C4-2B (cell line): ENCODE results near the gene HDGFL2.

Experiments used
- CTCF ChIP-seq: fragments of 450-650 bp; conservative IDR thresholded peaks from 2 replicates; pipeline ENCODE4 v1.5.1; 2017; ENCODE audit warnings: mild to moderate bottlenecking
- ZFX ChIP-seq: fragments of 450-650 bp; IDR thresholded peaks from 2 replicates; pipeline ENCODE4 v1.6.1; 2017

GRCh38 chr19:4503132-4503824 is 31.2 kb downstream of the HDGFL2 start:
- no peak for TF ChIP-seq CTCF
- TF ChIP-seq ZFX, result no peak
